ENCODE results near the gene BACH2. TPM values are rescaled to one million over a fixed set of nuclear protein-coding genes. Genes with fewer than 3 reads are reported as not detected.

The BACH2 gene
- polyA plus RNA-seq, 2 of the 4 experiments (the other 2 are of a cell fraction), result 0.01 to 0.36 TPM

- TF ChIP-seq HDAC2 (IDR thresholded peaks at IDR 0.05) (no peak), CBX8 (IDR thresholded peaks at IDR 0.05) (no peak), MAFK (IDR thresholded peaks at IDR 0.05; ENCODE audit: partially characterized antibody) (no peak), ESRRA (IDR thresholded peaks at IDR 0.05; ENCODE audit: borderline replicate concordance, low read length) (no peak)
These were observed 1.9 kb upstream of the BACH2 start (continued) for GRCh38 chr6:90298459-90299053.

DNA sequence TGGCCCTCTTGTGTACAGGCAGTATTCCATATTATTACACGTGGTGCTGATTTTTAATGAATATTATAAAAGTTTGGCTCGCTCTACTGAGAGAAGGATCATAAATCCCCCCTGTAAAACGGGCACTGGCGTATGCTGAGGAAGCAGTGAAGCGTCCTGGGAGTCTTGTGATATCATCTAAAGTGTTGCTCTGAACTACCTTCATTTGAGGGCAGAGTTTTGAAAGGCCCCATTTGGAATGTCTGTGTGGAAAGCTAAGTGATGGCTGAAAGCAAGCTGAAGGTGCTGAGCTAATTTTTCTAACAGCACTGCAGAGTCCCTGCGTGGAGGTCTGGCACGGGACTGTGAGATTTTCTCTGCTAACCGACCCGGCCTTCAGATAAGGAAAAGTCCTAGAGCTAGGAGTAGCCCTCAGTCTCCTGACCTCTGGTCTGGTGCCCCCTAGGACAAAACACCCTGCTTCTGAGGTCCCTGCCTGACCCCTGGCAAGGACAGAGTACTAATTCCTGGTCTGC lies 1.3 kb upstream of the BACH2 start:
- FAIRE-seq (no peak), ATAC-seq (no peak), DNase-seq (ENCODE audit: low read depth in 1 of 2, low spot score in 1 of 2) (no peak)
- H3K4me2 ChIP-seq, result no peak overlapping the region
- H3K9me3 ChIP-seq, result no peaks in the 10 kb centered on the region
- TF ChIP-seq FOSB (CRISPR knock-in tag; IDR thresholded peaks at IDR 0.05), result no peak
- TF ChIP-seq ATOH8 (CRISPR knock-in tag; IDR thresholded peaks at IDR 0.05; ENCODE audit: low read depth), result no peak
- TF ChIP-seq HOXB5 (CRISPR knock-in tag; IDR thresholded peaks at IDR 0.05), result no peak
- TF ChIP-seq, protein P1, sequence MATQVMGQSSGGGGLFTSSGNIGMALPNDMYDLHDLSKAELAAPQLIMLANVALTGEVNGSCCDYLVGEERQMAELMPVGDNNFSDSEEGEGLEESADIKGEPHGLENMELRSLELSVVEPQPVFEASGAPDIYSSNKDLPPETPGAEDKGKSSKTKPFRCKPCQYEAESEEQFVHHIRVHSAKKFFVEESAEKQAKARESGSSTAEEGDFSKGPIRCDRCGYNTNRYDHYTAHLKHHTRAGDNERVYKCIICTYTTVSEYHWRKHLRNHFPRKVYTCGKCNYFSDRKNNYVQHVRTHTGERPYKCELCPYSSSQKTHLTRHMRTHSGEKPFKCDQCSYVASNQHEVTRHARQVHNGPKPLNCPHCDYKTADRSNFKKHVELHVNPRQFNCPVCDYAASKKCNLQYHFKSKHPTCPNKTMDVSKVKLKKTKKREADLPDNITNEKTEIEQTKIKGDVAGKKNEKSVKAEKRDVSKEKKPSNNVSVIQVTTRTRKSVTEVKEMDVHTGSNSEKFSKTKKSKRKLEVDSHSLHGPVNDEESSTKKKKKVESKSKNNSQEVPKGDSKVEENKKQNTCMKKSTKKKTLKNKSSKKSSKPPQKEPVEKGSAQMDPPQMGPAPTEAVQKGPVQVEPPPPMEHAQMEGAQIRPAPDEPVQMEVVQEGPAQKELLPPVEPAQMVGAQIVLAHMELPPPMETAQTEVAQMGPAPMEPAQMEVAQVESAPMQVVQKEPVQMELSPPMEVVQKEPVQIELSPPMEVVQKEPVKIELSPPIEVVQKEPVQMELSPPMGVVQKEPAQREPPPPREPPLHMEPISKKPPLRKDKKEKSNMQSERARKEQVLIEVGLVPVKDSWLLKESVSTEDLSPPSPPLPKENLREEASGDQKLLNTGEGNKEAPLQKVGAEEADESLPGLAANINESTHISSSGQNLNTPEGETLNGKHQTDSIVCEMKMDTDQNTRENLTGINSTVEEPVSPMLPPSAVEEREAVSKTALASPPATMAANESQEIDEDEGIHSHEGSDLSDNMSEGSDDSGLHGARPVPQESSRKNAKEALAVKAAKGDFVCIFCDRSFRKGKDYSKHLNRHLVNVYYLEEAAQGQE (IDR thresholded peaks at IDR 0.05), result no peak
- TF ChIP-seq NFE2L2 (conservative IDR thresholded peaks at IDR 0.05; ENCODE audit: low read length), result no peak
- no peak for TF ChIP-seq EP300 (IDR thresholded peaks at IDR 0.05)
- no peak for TF ChIP-seq KDM5A (IDR thresholded peaks at IDR 0.05)
- TF ChIP-seq NR3C1 (IDR thresholded peaks at IDR 0.05), result no peak
- no peak for TF ChIP-seq RNF2 (IDR thresholded peaks at IDR 0.05; ENCODE audit: borderline replicate concordance, low read depth)
- TF ChIP-seq EHMT2 (IDR thresholded peaks at IDR 0.05; ENCODE audit: low read depth), result no peak
- TF ChIP-seq ZNF302 (CRISPR knock-in tag; IDR thresholded peaks at IDR 0.05), result no peak
- no peak for TF ChIP-seq BCL3 (IDR thresholded peaks at IDR 0.05)
- TF ChIP-seq BHLHE40 (IDR thresholded peaks at IDR 0.05; ENCODE audit: low read depth, low read length), result no peak
- TF ChIP-seq HOXA7 (CRISPR knock-in tag; IDR thresholded peaks at IDR 0.05), result no peak
- TF ChIP-seq RFX5 (IDR thresholded peaks at IDR 0.05), result no peak
- no peak for TF ChIP-seq GATA3 (IDR thresholded peaks at IDR 0.05; ENCODE audit: borderline replicate concordance)
- TF ChIP-seq FOSL2 (IDR thresholded peaks at IDR 0.05), result no peak
- no peak for TF ChIP-seq FOSL2 (CRISPR knock-in tag; IDR thresholded peaks at IDR 0.05)
- no peak overlapping the region for H3K27ac ChIP-seq
- no peak overlapping the region for H3K4me3 ChIP-seq
- ChIA-PET POLR2A (no interaction called here), CTCF (interaction anchor here (1.5 kb wide), 1 partner anchor 96 kb away, joined by 3 read pairs; no protein-coding TSS in a partner anchor)
- peaks cover 6% of the 10 kb centered on the region; the same call in 1 of the 3 replicates for H3K4me1 ChIP-seq
- WGBS (ENCODE audit: missing lambda C conversion rate), result 82% methylated on average over 9 of the region's 9 CpGs
